Lung (tissue), 13 donors: ENCODE measurements around the gene RPP14. TPM values are rescaled to one million over a fixed set of nuclear protein-coding genes. Genes with fewer than 3 reads are reported as not detected.

Experiments
- ATAC-seq: fragments of 200-7000 bp; cut with Tn5 transposase; one replicate; pipeline ENCODE4 v1.9.1; 2020; ENCODE audit warnings: moderate number of reproducible peaks; ENCODE audit not compliant: insufficient read depth, low FRiP score
- DNase-seq, 3 donors: peaks; one replicate each; pipeline ENCODE4 v3.0.0-alpha.2; 2013 to 2017
- H3K27ac ChIP-seq, 2 donors: one replicate each; pipeline ENCODE4 v1.5.1; 2013; ENCODE audit warnings: mild to moderate bottlenecking in 2 of 2, moderate library complexity in 2 of 2, control low read depth in 1 of 2, inconsistent platforms in 1 of 2, low read depth in 1 of 2, low read length in 1 of 2
- H3K27me3 ChIP-seq, 3 donors: one replicate each; pipeline ENCODE4 v1.5.1; 2013; ENCODE audit warnings: low read length in 2 of 3; ENCODE audit not compliant: control insufficient read depth in 3 of 3, insufficient read depth in 3 of 3
- H3K36me3 ChIP-seq, 4 donors: one replicate each; pipeline ENCODE4 v1.5.1; 2013; ENCODE audit warnings: low read length in 4 of 4, mild to moderate bottlenecking in 1 of 4, moderate library complexity in 1 of 4; ENCODE audit not compliant: control insufficient read depth in 4 of 4, insufficient read depth in 4 of 4
- H3K4me1 ChIP-seq, 5 donors: one replicate each; pipeline ENCODE4 v1.5.1; 2013; ENCODE audit warnings: low read length in 5 of 5, mild to moderate bottlenecking in 2 of 5, moderate library complexity in 1 of 5; ENCODE audit not compliant: control insufficient read depth in 5 of 5, insufficient read depth in 5 of 5
- H3K4me3 ChIP-seq: one replicate; pipeline ENCODE4 v1.5.1; 2013; ENCODE audit warnings: mild to moderate bottlenecking, control low read depth, moderate library complexity
- H3K9ac ChIP-seq, 2 donors: one replicate each; pipeline ENCODE4 v1.5.1; 2013; ENCODE audit warnings: low read length in 2 of 2, control low read depth in 1 of 2; ENCODE audit not compliant: insufficient read depth in 1 of 2
- H3K9me3 ChIP-seq, 4 donors: one replicate each; pipeline ENCODE4 v1.5.1; 2013; ENCODE audit warnings: low read length in 3 of 4, mild to moderate bottlenecking in 1 of 4, moderate library complexity in 1 of 4; ENCODE audit not compliant: control insufficient read depth in 4 of 4, insufficient read depth in 3 of 4
- CTCF ChIP-seq: IDR thresholded peaks from 2 replicates; pipeline ENCODE4 v1.5.1; 2012; ENCODE audit warnings: mild to moderate bottlenecking; ENCODE audit errors: control extremely low read depth, extremely low read depth
- WGBS, 2 donors: extraction: QIAGEN DNeasy Blood & Tissue Kit; methylation state at CpG; one replicate each; pipeline ENCODE4 v1.1.7; 2013; 5-methylcytosine and 5-hydroxymethylcytosine counted together
- polyA plus RNA-seq, 2 donors: library from polyadenylated mRNA; stranded (reverse); fragments of 200-250 nt; gene quantifications; one replicate each; pipeline ENCODE4 v1.2.1, GENCODE V29; 2013
- small RNA-seq: library from RNA; depleted of rRNA; stranded (forward); fragments of <200 nt; gene quantifications from one replicate; pipeline ENCODE3, GENCODE V24; 2014; ENCODE audit warnings: low replicate concordance
- total RNA-seq, 2 donors: library from RNA; depleted of rRNA in 1 of 2; stranded (reverse); fragments of >200 nt in 1 of 2; gene quantifications; one replicate each; pipeline ENCODE4 v1.2.1, GENCODE V29; 2014 to 2021
- donor health status: control.
- donor health status: control.
- donor health status: Bipolar disorder and iron deficiency.
- donor health status: healthy.
- donor health status: DM: yes; HTN: yes; CAD: no.

The RPP14 gene
- total and polyA plus RNA-seq, 4 donors, result 6.8 to 14.2 (median 10.8) TPM

GRCh38 chr3:58361866-58362265, 55.8 kb downstream of the RPP14 start:
- Histone ChIP-seq H3K27ac (no peak overlapping the region), H3K9ac (no peak overlapping the region), H3K27me3 (no peaks in the 10 kb centered on the region), H3K9me3 (no peaks in the 10 kb centered on the region), H3K4me1 (peaks cover 0 to 8% (median 0%) of the 10 kb centered on the region in 5 donors), H3K36me3 (peaks cover 0 to 2% (median 0%) of the 10 kb centered on the region in 4 donors), H3K4me3 (no peak overlapping the region)
- no peak for TF ChIP-seq CTCF
- ATAC-seq, result no peak
- DNase-seq, result no peak

DNA sequence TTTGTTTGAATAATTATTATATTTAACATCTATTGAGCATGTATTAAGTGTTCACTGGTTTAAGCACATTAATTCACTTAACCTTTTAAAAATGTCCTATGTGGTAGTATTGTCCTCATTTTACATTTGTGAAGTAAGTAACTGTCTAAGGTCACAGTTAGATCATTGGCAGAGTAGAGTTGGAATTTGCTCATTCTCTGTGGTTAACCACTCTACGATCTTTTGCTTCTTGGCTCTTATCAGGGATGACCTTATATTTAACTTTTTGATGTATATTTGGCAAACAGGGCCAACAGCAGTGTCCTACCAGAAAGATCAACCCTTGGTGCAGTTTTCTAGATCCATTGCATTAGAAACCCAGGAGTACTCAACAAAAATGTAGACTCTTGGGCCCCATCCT, 60.7 kb downstream of the RPP14 start:
- no peak overlapping the region for H3K9ac ChIP-seq
- WGBS, 2 donors, result 41 to 69% methylated on average over 1 of the region's 1 CpG
- H3K4me3 ChIP-seq, result no peak overlapping the region
- H3K9me3 ChIP-seq, result no peaks in the 10 kb centered on the region
- TF ChIP-seq CTCF, result no peak
- peaks cover 0 to 10% (median 3%) of the 10 kb centered on the region in 4 donors for H3K36me3 ChIP-seq
- no peak for DNase-seq
- no peaks in the 10 kb centered on the region for H3K27me3 ChIP-seq
- no peak for ATAC-seq
- no peaks in the 10 kb centered on the region for H3K4me1 ChIP-seq
- no peak overlapping the region for H3K27ac ChIP-seq

DNA sequence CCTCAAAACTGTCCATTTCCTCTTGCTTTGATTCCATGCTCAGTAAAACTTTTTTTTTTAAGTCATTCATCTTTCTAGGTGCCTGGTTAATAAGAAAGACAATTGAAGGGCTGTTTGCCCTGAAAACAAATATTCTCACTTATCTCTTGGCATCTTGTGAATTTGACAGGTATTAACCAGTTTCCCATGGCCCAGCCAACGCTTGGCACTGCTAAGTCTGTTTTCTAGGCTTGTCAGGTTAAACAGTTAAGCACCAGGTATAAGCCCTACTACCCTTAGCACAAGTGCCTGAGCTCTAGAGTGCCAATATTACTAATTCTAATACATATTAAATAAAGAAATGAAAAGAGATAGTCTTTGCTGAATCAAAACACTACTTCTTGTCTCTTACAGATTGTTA, 63.0 kb downstream of the RPP14 start:
- Histone ChIP-seq H3K27ac (no peak overlapping the region), H3K36me3 (peaks cover 0 to 10% (median 3%) of the 10 kb centered on the region in 4 donors), H3K9ac (no peak overlapping the region), H3K4me1 (no peaks in the 10 kb centered on the region), H3K27me3 (no peaks in the 10 kb centered on the region), H3K4me3 (no peak overlapping the region), H3K9me3 (no peaks in the 10 kb centered on the region)
- no peak for TF ChIP-seq CTCF
- DNase-seq (no peak), ATAC-seq (no peak)
- 81 to 82% methylated on average over 1 of the region's 1 CpG for WGBS, 2 donors

Small RNAs within 50 kb of the gene (small RNA-seq; reads per million reads assigned to genes)
- gene AC098479.1, result not detected

Other genes with a start within 250 kb of the RPP14 start
- 1 to 10 TPM; 1.2 to 2.2 TPM for gene DNASE1L3, start 95.3 kb upstream of the RPP14 start, total RNA-seq
- 10 to 100 TPM in 1 of 2 donors, 1 to 10 TPM in 1; 2.5 to 10.7 TPM for gene DNASE1L3, start 95.3 kb upstream of the RPP14 start, polyA plus RNA-seq
- gene ABHD6, start 68.5 kb upstream of the RPP14 start, total RNA-seq, result 10 to 100 TPM; 11.7 to 14.1 TPM
- gene ABHD6, start 68.5 kb upstream of the RPP14 start, polyA plus RNA-seq, result 1 to 10 TPM; 5.2 to 9.7 TPM
- gene HTD2, start 275 bp downstream of the RPP14 start, total RNA-seq, result 10 to 100 TPM in 1 of 2 donors, 1 to 10 TPM in 1; 7.5 to 12.1 TPM
- 1 to 10 TPM; 2.5 to 5.6 TPM for gene HTD2, start 275 bp downstream of the RPP14 start, polyA plus RNA-seq
- gene PXK, start 26.6 kb downstream of the RPP14 start, total RNA-seq, result 10 to 100 TPM; 21.7 to 41.7 TPM
- gene PXK, start 26.6 kb downstream of the RPP14 start, polyA plus RNA-seq, result 10 to 100 TPM in 1 of 2 donors, 1 to 10 TPM in 1; 6.0 to 22.4 TPM
- 10 to 100 TPM; 50.8 to 63.5 TPM for gene PDHB, start 127.6 kb downstream of the RPP14 start, total RNA-seq
- gene PDHB, start 127.6 kb downstream of the RPP14 start, polyA plus RNA-seq, result 10 to 100 TPM; 62.6 to 67.6 TPM
- 10 to 100 TPM in 1 of 2 donors, 1 to 10 TPM in 1; 7.2 to 18.0 TPM for gene KCTD6, start 185.9 kb downstream of the RPP14 start, total RNA-seq
- gene KCTD6, start 185.9 kb downstream of the RPP14 start, polyA plus RNA-seq, result 1 to 10 TPM; 5.4 to 8.4 TPM
- 10 to 100 TPM; 10.2 to 24.4 TPM for gene ACOX2, start 230.9 kb downstream of the RPP14 start, total RNA-seq
- gene ACOX2, start 230.9 kb downstream of the RPP14 start, polyA plus RNA-seq, result 10 to 100 TPM in 1 of 2 donors, 1 to 10 TPM in 1; 5.3 to 13.1 TPM